HG03097 (cell line): Measurements from ENCODE around the gene LMBRD2.
"Not testable (repeated sequence)": the region's sequence is repeated elsewhere in the genome, so short reads cannot be mapped to it uniquely, and the experiment has no call there.

Source experiments
- ATAC-seq: cut with Tn5 transposase; IDR thresholded peaks from one replicate; pipeline ENCODE4 v1.9.1; 2021; ENCODE audit not compliant: unreplicated experiment, low FRiP score

Gene LMBRD2

GRCh38 chr5:36162810-36163486 lies 11.3 kb upstream of the LMBRD2 start:
- ATAC-seq = no peak

DNA sequence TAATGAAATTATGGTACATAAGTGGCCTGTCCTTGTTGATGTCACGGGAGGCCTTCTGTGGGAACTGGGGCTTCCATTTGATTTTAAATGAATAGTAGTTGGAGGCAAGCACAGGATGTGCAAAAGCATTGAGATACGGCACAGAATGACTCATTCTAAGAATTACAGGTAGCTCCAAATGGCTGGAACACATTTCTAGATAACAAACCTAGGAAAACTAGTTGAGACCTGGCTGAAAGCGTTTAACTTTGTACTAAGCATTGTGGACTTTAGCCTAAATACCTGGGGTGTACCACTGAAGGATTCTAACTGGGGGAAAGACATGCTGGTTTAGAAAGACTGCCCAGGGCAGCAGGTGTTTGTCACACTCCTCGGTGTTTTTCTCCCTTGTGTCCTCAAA lies 9.7 kb upstream of the LMBRD2 start:
- ATAC-seq = no peak

DNA sequence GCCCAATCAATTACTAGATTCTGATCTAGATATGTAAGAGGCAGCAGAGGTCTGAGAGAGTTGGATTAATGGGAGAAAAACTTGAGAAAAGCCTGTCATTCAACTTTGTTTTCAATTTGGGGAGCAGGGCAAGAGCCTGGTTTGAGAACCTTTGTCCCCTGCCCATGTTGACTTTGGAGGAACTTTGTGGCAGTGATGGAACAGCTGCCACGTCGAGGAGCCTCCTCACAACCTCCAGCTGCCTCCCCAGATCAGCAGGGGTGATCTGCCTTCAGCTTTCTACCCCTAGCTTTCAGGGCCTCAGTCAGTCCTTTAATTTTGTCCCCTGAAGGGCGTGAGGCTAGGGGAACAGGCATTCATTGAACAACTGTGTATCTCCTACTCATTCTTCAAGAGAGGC lies 8.9 kb upstream of the LMBRD2 start:
- no peak for ATAC-seq

DNA sequence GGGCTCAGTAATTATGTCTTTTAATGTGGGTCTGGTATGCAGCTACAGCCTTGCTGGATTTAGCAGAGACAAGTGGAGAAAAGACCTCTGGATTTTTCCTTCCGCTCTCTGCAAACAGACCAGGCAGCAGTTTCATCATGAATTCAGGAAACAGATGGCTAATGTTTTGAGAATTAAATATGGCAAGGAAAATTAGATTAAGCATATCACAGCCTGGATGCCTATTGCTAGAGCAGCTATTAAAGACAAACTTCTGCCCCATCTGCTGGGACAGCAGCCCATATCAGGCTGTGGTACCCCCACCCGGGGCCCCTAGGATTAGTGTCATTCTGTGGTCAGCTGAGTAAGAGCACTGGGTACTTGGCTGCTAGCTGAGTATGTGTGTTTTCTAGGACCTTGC lies 6.5 kb upstream of the LMBRD2 start:
- no peak for ATAC-seq

DNA sequence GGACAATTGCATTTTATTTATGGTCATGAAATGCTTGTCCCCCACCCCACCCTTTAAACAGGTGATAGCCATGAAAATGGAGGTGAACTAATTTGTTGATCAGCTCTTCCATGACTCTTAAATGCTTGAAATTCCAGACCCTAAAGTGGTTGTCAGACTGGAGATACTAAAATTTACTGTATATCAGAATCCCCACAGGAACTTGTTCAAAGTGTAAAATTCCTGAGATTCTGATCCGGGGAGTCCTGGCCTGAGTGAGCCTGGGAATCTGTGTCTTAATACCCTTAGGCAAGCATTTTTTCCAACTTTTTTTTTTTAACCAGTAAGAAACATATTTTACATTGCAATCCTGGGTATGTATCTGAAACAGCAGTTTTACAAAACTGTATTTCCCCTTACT lies 4.9 kb upstream of the LMBRD2 start:
- no peak for ATAC-seq

DNA sequence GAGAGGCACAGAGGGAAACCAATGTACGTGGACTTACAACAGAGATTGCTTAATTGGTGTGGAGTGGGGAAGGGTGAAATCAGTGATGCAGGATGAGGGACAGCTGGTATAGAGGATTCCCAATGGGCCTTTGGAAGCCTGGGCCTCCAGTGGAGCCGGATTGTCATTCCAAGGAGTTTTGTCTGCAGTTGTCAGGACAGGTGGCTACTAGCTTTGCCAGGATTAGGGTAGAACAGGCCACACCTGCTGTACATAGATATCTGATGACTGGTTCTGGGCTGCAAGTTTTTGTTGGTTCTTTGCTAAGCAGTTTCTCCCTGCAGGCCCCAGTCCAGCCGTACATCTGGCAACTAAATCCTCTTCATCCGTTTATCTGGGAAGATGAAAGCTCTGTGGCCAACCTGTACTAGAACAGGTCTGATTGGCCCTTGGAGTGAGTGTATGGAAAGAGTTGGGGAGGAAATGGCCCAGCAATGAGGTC lies 4.5 kb upstream of the LMBRD2 start:
- ATAC-seq = no peak

GRCh38 chr5:36155291-36155690 lies 3.6 kb upstream of the LMBRD2 start:
- no peak for ATAC-seq

DNA sequence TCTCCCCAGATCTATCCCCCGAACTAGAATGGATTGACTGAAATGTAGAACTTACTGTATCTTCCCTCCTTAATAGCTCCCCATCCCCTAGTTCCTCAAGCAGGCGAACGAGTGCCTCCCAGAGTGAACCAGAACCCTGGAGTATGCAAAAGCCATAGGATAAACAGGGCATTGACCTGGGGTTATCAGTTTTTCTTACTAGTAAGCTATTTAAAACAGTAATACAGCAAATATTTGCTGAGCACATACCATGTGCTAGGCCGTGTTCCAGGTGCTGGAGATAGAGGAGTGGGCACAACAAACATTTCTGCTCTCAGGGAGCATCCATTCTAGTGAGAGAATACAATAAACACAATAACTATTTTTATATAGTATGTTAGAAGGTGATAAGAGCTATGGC lies 2.0 kb upstream of the LMBRD2 start:
- no peak for ATAC-seq

GRCh38 chr5:36153298-36153677 lies 1.6 kb upstream of the LMBRD2 start:
- no peak for ATAC-seq

DNA sequence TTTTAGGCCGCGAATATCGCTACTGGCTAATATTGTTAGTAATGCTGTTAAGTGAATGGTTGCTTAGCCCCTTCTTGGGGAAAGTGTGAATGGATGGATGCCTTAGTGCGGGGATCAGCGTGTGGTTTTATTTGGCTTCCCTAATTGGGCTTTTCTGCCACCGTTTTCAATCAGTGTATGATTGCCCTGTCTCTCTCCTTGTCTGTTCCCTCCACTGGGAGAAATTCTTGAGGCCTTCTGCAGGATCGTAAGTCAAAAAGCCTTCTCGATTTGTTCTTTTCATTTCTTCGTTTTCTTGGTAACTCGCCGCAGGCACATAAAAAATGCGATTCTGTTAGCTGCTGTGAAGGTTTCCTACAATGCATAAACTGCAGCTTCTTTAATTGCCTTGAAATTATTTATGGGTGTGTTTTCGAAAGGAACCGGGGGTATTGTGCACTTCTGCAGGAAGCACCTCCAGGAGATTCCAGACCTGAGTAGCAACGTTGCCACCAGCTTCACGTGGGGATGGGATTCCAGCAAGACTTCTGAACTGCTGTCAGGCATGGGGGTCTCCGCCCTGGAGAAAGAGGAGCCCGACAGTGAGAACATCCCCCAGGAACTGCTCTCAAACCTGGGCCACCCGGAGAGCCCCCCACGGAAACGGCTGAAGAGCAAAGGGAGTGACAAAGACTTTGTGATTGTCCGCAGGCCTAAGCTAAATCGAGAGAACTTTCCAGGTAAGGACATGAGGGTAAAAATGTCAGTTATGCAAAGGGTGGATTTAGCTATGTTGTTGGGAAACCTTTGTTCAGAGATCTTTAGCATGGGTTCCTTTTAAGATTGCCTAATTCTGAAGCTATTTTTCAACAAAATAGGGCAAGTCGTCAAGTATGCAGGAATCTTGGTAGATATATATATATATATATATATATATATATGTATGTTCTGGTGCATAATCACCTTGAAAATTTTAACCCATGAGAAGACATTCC lies 924 bp upstream of the LMBRD2 start:
- ATAC-seq = no peak

- no peak for ATAC-seq
These were observed 832 bp downstream of the LMBRD2 start for GRCh38 chr5:36150676-36151433.

- ATAC-seq = no peak
These were observed 4.0 kb downstream of the LMBRD2 start for GRCh38 chr5:36147681-36148080.

DNA sequence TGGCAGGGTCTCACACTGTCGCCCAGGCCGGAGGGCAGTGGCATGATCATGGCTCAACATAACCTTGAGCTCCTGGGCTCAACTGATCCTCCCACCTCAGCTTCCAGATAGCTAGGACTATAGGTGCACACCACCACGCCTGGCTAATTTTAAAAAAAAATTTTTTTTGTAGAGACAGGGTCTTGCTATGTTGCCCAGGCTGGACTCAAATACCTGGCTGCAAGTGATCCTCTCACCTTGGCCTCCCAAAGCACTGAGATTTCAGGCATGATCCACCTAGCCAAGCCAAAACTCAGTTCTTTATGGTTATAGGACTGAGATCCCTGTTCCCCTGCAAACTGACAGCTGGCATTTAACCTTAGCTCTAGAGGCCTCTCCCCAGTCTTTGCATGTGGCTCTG lies 5.3 kb downstream of the LMBRD2 start:
- ATAC-seq = no peak

- no peak for ATAC-seq
These were observed 6.4 kb downstream of the LMBRD2 start for GRCh38 chr5:36145311-36145710.

GRCh38 chr5:36138900-36139683 lies 12.6 kb downstream of the LMBRD2 start:
- ATAC-seq = no peak

DNA sequence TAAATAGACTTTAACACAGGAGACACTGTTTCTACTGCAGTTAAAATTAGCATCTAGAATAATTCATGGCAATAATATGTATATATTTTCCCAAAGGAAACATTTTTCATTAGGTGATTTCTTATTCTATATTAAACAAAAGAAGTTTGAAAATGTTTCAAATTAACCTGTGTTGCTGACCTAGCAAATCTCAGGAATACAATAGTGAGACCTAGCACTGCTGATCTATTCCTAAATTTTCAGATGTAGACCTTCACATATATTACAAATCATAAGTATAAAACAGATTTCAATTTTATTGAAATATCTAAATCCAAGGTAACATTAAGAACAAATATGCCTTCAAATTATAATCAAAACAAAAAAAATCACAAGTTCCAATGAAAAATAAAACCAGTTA lies 15.1 kb downstream of the LMBRD2 start:
- no peak for ATAC-seq

- ATAC-seq = no peak
These were observed 15.7 kb downstream of the LMBRD2 start for GRCh38 chr5:36135988-36136387.

- ATAC-seq = not testable (repeated sequence)
These were observed 18.7 kb downstream of the LMBRD2 start for GRCh38 chr5:36133009-36133408.

- ATAC-seq = not testable (repeated sequence)
These were observed 22.0 kb downstream of the LMBRD2 start for GRCh38 chr5:36129666-36130065.

DNA sequence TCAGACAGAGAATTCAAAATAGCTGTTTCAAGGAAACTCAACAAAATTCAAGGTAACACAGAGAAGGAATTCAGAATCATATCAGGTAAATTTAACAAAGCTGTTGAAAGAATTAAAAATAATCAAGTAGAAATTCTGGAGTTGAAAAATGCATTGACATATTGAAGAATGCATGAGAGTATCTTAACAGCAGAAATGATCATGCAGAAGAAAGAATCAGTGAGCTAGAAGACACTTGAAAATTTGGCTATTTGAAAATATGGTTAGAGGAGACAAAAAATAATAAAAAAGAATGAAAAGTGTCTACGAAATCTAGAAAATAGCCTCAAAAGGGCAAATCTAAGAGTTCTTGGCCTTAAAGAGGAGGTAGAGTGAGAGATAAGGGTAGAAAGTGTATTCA lies 22.9 kb downstream of the LMBRD2 start:
- no peak for ATAC-seq
